Adipose tissue (tissue), 3 donors: ENCODE measurements around the gene CX3CR1. TPM values are rescaled to one million over a fixed set of nuclear protein-coding genes. Genes with fewer than 3 reads are reported as not detected.
"Not testable (repeated sequence)": the region's sequence is repeated elsewhere in the genome, so short reads cannot be mapped to it uniquely, and the experiment has no call there.

ENCODE experiments used
- H3K27ac ChIP-seq: one replicate; pipeline ENCODE4 v1.5.1; 2013; ENCODE audit warnings: low read depth, low read length
- WGBS, 3 donors: extraction: QIAGEN DNeasy Blood & Tissue Kit; methylation state at CpG; one replicate each; pipeline ENCODE4 v1.1.7; 2013; 5-methylcytosine and 5-hydroxymethylcytosine counted together
- polyA plus RNA-seq, 3 donors: library from polyadenylated mRNA; stranded (reverse); fragments of 200-250 nt; gene quantifications; one replicate each; pipeline ENCODE4 v1.2.3, GENCODE V29; 2013
- donor health status: healthy with polysubstance abuse.
- donor health status: Bipolar disorder and iron deficiency.
- donor health status: healthy.

The CX3CR1 gene
- polyA plus RNA-seq: under 1 TPM; 0.24 to 0.45 (median 0.34) TPM

GRCh38 chr3:39279745-39280517, at the start of gene CX3CR1:
Gene CX3CR1, minus strand, starts transcription at chr3:39280036. Its CDS starts 13,527 bp downstream, at chr3:39266509.
- 51 to 66% (median 51%) methylated on average over 5 of the region's 5 CpGs for WGBS, 3 donors
- H3K27ac ChIP-seq: no peak within 1 kb of the TSS

- WGBS, 3 donors: 42 to 76% (median 70%) methylated on average over 1 of the region's 1 CpG
Measured at GRCh38 chr3:39329493-39329892, 49.7 kb upstream of the CX3CR1 start, which contains the start of gene CCR8. Gene CCR8, plus strand, starts transcription at chr3:39329709. Its CDS starts 2,623 bp downstream, at chr3:39332332.

GRCh38 chr3:39327746-39328349, 48.0 kb upstream of the CX3CR1 start:
- WGBS, 3 donors: 88 to 96% (median 91%) methylated on average over 4 of the region's 4 CpGs
- H3K27ac ChIP-seq: no peak overlapping the region

More at GRCh38 chr3:39329493-39329892, 49.7 kb upstream of the CX3CR1 start, which contains the start of gene CCR8:
- H3K27ac ChIP-seq: no peak within 1 kb of the TSS

GRCh38 chr3:39327053-39327745, 47.4 kb upstream of the CX3CR1 start:
- H3K27ac ChIP-seq: no peak overlapping the region
- 78 to 82% (median 80%) methylated on average over 4 of the region's 4 CpGs for WGBS, 3 donors

- no peak overlapping the region for H3K27ac ChIP-seq
- WGBS, 3 donors: 93 to 94% (median 93%) methylated on average over 2 of the region's 2 CpGs
Measured at GRCh38 chr3:39325236-39325635, 45.4 kb upstream of the CX3CR1 start.

- no peak overlapping the region for H3K27ac ChIP-seq
- 72 to 90% (median 78%) methylated on average over 2 of the region's 2 CpGs for WGBS, 3 donors
Measured at GRCh38 chr3:39323494-39323893, 43.7 kb upstream of the CX3CR1 start.

- H3K27ac ChIP-seq: no peak overlapping the region
Measured at GRCh38 chr3:39322936-39323335, 43.1 kb upstream of the CX3CR1 start.

- H3K27ac ChIP-seq: not testable (repeated sequence)
- WGBS, 3 donors: 53 to 59% (median 55%) methylated on average over 3 of the region's 3 CpGs
Measured at GRCh38 chr3:39322209-39322715, 42.4 kb upstream of the CX3CR1 start.

- 82 to 91% (median 83%) methylated on average over 2 of the region's 2 CpGs for WGBS, 3 donors
- H3K27ac ChIP-seq: not testable (repeated sequence)
Measured at GRCh38 chr3:39321574-39321983, 41.7 kb upstream of the CX3CR1 start.

GRCh38 chr3:39319249-39319648, 39.4 kb upstream of the CX3CR1 start:
- H3K27ac ChIP-seq: no peak overlapping the region

- 71 to 91% (median 79%) methylated on average over 1 of the region's 1 CpG for WGBS, 3 donors
- H3K27ac ChIP-seq: no peak overlapping the region
Measured at GRCh38 chr3:39318301-39318700, 38.5 kb upstream of the CX3CR1 start.

- no peak overlapping the region for H3K27ac ChIP-seq
- 39 to 75% (median 72%) methylated on average over 2 of the region's 2 CpGs for WGBS, 3 donors
Measured at GRCh38 chr3:39317571-39318169, 37.8 kb upstream of the CX3CR1 start.

- no peak overlapping the region for H3K27ac ChIP-seq
- 90 to 94% (median 91%) methylated on average over 1 of the region's 1 CpG for WGBS, 3 donors
Measured at GRCh38 chr3:39315420-39315819, 35.6 kb upstream of the CX3CR1 start.

GRCh38 chr3:39313289-39313688, 33.5 kb upstream of the CX3CR1 start:
- no peak overlapping the region for H3K27ac ChIP-seq

- no peak overlapping the region for H3K27ac ChIP-seq
- WGBS, 3 donors: 92 to 93% (median 93%) methylated on average over 2 of the region's 2 CpGs
Measured at GRCh38 chr3:39302178-39302577, 22.3 kb upstream of the CX3CR1 start.

- H3K27ac ChIP-seq: no peak overlapping the region
Measured at GRCh38 chr3:39299279-39299678, 19.4 kb upstream of the CX3CR1 start.

GRCh38 chr3:39296197-39297077, 16.6 kb upstream of the CX3CR1 start:
- 82 to 91% (median 83%) methylated on average over 4 of the region's 4 CpGs for WGBS, 3 donors
- no peak overlapping the region for H3K27ac ChIP-seq

- H3K27ac ChIP-seq: no peak overlapping the region
- WGBS, 3 donors: 87 to 92% (median 91%) methylated on average over 5 of the region's 5 CpGs
Measured at GRCh38 chr3:39295184-39295775, 15.4 kb upstream of the CX3CR1 start.
